ENCODE measurements around the gene GPC3. TPM values are rescaled to one million over a fixed set of nuclear protein-coding genes. Genes with fewer than 3 reads are reported as not detected.

The GPC3 gene
- total and polyA plus RNA-seq, 5 donors: 6.7 to 15.5 (median 7.5) TPM

DNA sequence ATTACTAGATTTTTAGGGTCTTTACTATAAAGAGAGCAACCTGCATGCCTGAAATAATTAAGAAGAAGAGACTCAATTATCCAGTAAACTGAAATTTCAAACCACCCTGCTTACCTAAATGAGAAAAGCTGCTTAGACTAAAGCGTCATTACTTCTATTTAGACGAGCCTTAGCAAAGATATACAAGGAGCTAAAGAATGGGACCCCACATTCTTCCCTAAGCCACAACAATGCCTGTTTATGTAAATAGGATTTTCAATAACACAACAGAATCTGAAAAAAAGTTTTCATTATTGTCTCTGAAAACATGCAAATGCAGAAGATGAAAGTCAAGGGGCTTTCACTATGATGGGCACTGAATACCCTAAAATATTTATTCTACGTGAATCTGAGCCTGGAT, 16.2 kb downstream of the GPC3 start:
- WGBS: 83% methylated on average over 3 of the region's 3 CpGs
- intact Hi-C loops (cut with DNase I): no loop called here

DNA sequence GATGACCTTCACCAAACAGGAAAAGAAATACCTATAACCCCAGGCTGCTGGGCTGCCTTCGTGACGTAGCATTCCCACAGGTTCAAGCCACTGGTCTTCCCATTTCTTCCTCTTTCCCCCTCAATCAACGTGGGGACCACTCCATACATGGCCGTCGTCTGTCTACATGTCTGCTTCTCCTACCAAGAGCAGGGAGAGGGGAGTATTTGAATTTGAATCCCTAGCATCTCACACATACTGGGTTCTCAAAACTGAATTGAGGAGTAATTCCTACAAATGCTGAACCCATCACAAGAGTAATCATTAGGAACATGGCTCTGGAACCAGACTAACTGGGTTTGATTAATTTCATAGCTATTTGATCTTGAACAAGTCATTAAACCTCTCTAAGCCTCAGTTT, 17.3 kb downstream of the GPC3 start:
- H3K4me1 ChIP-seq (ENCODE audit: control insufficient read depth, insufficient read depth, low read length): no peaks in the 10 kb centered on the region
- ATAC-seq (no peak), DNase-seq (no peak)
- intact Hi-C loops (cut with DNase I): no loop called here
- H3K27me3 ChIP-seq (ENCODE audit: control insufficient read depth, insufficient read depth): no peaks in the 10 kb centered on the region
- no peak overlapping the region for H3K4me3 ChIP-seq (ENCODE audit: low read length)
- no peak overlapping the region for H3K27ac ChIP-seq (ENCODE audit: low read length)
- H3K9me3 ChIP-seq (ENCODE audit: control insufficient read depth, low read length): no peaks in the 10 kb centered on the region
- 84% methylated on average over 5 of the region's 5 CpGs for WGBS

More for the DNA sequence above, 16.2 kb downstream of the GPC3 start:
- Histone ChIP-seq H3K27ac (ENCODE audit: low read length) (no peak overlapping the region), H3K4me3 (ENCODE audit: low read length) (no peak overlapping the region), H3K27me3 (ENCODE audit: control insufficient read depth, insufficient read depth) (no peaks in the 10 kb centered on the region), H3K9me3 (ENCODE audit: control insufficient read depth, low read length) (no peaks in the 10 kb centered on the region), H3K4me1 (ENCODE audit: control insufficient read depth, insufficient read depth, low read length) (no peaks in the 10 kb centered on the region)
- ATAC-seq: no peak
- DNase-seq: no peak

DNA sequence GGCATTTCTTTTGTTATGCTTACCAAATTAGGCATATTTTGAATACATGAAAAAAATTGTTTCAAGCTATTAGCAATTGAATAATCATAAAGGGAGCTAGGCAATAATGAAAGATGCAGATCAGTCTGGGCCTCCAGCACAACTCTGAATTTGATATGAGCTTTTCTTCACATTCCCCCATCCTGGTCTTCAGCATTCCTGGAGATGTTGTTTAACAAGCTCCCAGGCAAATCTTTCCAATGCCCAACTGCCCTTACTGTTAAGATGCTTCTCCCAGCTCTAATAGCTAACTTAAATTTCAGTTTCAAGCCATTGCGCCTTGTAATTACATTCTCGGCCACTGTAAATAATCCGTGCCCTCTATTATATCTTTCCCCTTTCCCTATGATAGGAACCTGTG, 19.2 kb downstream of the GPC3 start:
- DNase-seq (no peak), ATAC-seq (no peak)
- no peaks in the 10 kb centered on the region for H3K4me1 ChIP-seq (ENCODE audit: control insufficient read depth, insufficient read depth, low read length)
- no peaks in the 10 kb centered on the region for H3K9me3 ChIP-seq (ENCODE audit: control insufficient read depth, low read length)
- H3K27me3 ChIP-seq (ENCODE audit: control insufficient read depth, insufficient read depth): no peaks in the 10 kb centered on the region
- intact Hi-C loops (cut with DNase I): no loop called here
- H3K4me3 ChIP-seq (ENCODE audit: low read length): no peak overlapping the region
- H3K27ac ChIP-seq (ENCODE audit: low read length): no peak overlapping the region
- WGBS: 94% methylated on average over 3 of the region's 3 CpGs

DNA sequence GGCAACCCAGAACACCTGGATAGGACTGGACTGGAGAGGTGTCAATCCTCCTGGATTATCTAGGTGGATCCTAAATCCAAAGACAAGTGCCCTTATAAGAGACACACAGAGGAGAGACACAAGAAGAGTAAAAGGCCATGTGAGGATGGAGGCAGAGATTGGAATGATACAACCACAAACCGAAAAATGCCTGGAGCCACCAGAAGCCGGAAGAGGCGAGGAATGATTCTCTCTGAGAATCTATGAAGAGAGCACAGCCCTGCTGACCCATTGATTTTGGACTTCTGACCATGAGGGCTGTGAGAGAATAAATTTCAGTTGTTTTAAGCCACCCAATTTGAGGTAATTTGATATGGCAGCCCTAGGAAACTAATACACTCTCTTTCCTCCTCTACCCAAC, 20.1 kb downstream of the GPC3 start:
- WGBS: 99% methylated on average over 3 of the region's 3 CpGs
- H3K9me3 ChIP-seq (ENCODE audit: control insufficient read depth, low read length): no peaks in the 10 kb centered on the region

DNA sequence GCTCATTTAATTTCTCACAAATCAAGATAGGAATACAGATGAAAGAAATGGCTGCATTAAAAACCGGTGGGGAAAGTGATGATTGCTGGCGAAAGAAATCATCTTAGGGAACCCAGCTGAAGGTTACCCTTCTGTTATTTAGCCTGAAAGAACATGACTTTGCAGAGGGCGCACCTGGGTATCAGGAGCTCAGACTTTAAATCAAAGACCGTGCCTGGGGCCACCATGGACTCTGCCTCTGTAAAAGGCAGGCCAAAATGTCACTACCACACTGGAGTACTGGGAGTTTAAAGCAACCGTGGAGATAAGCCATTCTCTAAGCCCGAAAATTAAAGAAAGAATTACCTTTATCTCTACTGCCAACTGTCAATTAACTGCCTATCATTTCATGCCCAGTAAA, 24.3 kb downstream of the GPC3 start:
- ATAC-seq (no peak), DNase-seq (no peak)
- intact Hi-C loops (cut with DNase I): no loop called here
- WGBS: 84% methylated on average over 6 of the region's 6 CpGs
- H3K27ac ChIP-seq (ENCODE audit: low read length): no peak overlapping the region
- no peaks in the 10 kb centered on the region for H3K4me1 ChIP-seq (ENCODE audit: control insufficient read depth, insufficient read depth, low read length)
- H3K9me3 ChIP-seq (ENCODE audit: control insufficient read depth, low read length): no peaks in the 10 kb centered on the region
- no peaks in the 10 kb centered on the region for H3K27me3 ChIP-seq (ENCODE audit: control insufficient read depth, insufficient read depth)
- H3K4me3 ChIP-seq (ENCODE audit: low read length): no peak overlapping the region

More for the DNA sequence above, 20.1 kb downstream of the GPC3 start:
- Histone ChIP-seq H3K27ac (ENCODE audit: low read length) (no peak overlapping the region), H3K4me1 (ENCODE audit: control insufficient read depth, insufficient read depth, low read length) (no peaks in the 10 kb centered on the region), H3K27me3 (ENCODE audit: control insufficient read depth, insufficient read depth) (no peaks in the 10 kb centered on the region), H3K4me3 (ENCODE audit: low read length) (no peak overlapping the region)
- ATAC-seq: no peak
- DNase-seq: no peak
- intact Hi-C loops (cut with DNase I): no loop called here

DNA sequence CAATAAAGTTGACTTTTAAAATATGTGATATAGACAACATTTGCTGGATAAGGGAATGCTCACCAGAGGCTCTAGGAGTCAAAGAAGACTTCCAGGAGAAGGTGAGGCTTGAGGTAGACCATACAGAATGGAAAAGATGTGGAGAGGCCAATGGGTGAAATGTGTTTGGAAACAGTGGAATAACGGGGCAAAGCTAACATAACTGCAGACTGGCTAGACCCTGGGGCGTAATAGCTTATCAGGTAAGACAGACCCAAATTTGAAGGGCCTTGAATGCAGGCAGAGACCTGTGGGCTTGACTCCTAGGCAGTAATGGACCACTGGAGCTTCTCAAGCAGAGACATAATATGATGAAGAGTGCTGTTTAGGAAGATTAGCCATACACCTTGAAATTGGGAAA, 25.4 kb downstream of the GPC3 start:
- Histone ChIP-seq H3K27ac (ENCODE audit: low read length) (no peak overlapping the region), H3K9me3 (ENCODE audit: control insufficient read depth, low read length) (no peaks in the 10 kb centered on the region), H3K27me3 (ENCODE audit: control insufficient read depth, insufficient read depth) (no peaks in the 10 kb centered on the region), H3K4me3 (ENCODE audit: low read length) (no peak overlapping the region), H3K4me1 (ENCODE audit: control insufficient read depth, insufficient read depth, low read length) (no peaks in the 10 kb centered on the region)
- WGBS: 84% methylated on average over 2 of the region's 2 CpGs
- DNase-seq: no peak
- intact Hi-C loops (cut with DNase I): no loop called here
- no peak for ATAC-seq

DNA sequence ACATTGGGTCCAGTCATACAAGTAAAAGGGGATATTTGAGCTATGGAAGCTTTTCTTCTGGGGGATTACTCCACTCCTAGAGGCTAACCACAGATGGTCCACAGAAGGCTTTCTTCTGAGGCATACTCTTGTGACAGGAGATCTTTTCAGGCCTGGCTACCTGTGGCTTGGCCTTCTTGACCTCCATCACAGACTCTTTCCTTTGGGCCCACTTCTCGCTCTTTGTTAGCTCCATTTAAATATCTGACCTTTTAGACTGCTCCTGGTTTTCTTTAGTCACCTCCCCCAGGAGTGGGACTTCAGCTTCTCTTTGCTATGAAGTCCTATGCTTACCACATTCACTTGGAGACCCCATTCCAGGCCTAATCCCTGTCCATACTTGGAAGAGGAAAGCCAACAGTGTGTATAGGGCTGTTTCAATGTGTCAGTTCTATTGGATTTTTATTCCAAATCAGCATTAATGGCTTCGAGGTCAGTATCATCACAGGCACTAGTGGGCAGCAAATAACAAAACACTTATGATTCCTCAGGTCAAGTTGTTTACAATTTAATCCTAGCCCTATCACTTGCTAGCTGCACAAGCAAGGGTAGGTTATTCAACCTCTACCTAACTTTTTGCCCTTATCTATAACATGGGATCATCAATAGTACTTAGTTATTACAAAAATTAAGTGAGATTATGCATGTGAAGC, 26.3 kb downstream of the GPC3 start:
- no peak for ATAC-seq
- H3K4me3 ChIP-seq (ENCODE audit: low read length): no peak overlapping the region

DNA sequence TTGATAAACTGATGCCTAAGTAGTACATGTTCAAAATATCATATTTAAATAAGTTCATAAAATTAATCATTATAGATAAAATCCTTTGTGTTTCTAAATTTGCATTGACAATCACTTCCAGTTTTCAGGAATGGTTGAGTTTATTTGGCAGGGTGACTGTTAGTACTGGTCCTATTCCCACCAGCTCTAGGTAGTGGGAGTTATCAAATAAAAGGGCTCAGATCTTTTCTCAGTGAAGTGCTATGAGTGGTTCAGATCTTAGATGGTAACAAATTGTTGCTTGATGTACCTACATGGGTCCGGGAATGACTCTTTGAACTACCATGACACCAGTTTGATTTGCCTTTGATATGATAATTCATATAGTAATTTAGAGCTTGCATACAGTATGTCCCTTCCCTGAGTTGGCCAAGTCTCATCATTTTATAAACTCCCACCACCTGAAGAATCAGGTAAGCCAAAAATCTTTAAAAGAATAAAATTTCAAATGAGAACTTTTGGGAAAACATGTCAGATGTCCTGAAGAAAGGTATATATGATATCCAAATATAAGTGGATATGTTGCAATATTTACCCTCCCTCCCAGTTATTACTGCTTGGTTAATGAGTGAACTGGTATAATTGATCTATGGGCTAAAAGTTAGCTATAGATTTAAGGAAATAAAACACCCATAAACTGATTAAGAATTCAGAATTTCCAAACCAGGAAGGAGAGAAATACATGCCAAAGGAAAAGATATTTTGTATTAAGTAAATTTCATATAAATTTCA, 28.6 kb downstream of the GPC3 start:
- no peaks in the 10 kb centered on the region for H3K9me3 ChIP-seq (ENCODE audit: control insufficient read depth, low read length)
- no peak for ATAC-seq
- WGBS: 91% methylated on average over 1 of the region's 1 CpG
- no peak overlapping the region for H3K27ac ChIP-seq (ENCODE audit: low read length)
- H3K4me3 ChIP-seq (ENCODE audit: low read length): no peak overlapping the region
- no peaks in the 10 kb centered on the region for H3K27me3 ChIP-seq (ENCODE audit: control insufficient read depth, insufficient read depth)
- no peak for DNase-seq
- H3K4me1 ChIP-seq (ENCODE audit: control insufficient read depth, insufficient read depth, low read length): no peaks in the 10 kb centered on the region
- intact Hi-C loops (cut with DNase I): no loop called here

More for the DNA sequence above, 26.3 kb downstream of the GPC3 start:
- no peak for DNase-seq
- WGBS: 62% methylated on average over 2 of the region's 2 CpGs
- H3K4me1 ChIP-seq (ENCODE audit: control insufficient read depth, insufficient read depth, low read length): no peaks in the 10 kb centered on the region
- H3K27ac ChIP-seq (ENCODE audit: low read length): no peak overlapping the region
- no peaks in the 10 kb centered on the region for H3K27me3 ChIP-seq (ENCODE audit: control insufficient read depth, insufficient read depth)
- no peaks in the 10 kb centered on the region for H3K9me3 ChIP-seq (ENCODE audit: control insufficient read depth, low read length)
- intact Hi-C loops (cut with DNase I): no loop called here

DNA sequence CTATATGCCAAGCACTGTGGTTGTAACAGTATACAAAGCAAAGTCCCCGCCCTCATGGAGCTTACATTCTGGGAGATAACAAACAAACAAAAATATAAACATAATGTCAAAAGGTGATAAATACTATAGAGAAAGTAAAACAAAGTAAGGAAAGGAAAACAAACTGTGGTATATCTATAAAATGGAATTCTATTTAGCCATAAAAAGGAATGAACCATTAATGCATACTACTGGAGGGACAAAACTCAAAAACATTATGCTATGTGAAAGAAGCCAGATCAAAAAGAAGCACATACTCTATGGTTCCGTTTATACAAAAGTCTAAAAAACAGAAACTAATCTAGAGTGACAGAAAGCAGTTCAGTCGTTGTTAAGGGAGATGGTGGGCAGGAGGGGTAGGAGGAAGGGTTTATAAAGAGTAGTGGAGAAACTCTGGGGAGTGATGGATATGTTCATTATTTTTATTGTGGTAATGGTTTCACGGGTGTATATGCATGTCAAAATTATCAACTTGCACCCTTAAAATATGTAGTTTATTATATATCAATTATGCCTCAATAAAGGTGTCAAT, 31.5 kb downstream of the GPC3 start:
- Histone ChIP-seq H3K27me3 (ENCODE audit: control insufficient read depth, insufficient read depth) (no peaks in the 10 kb centered on the region), H3K9me3 (ENCODE audit: control insufficient read depth, low read length) (no peaks in the 10 kb centered on the region), H3K27ac (ENCODE audit: low read length) (no peak overlapping the region), H3K4me1 (ENCODE audit: control insufficient read depth, insufficient read depth, low read length) (no peaks in the 10 kb centered on the region), H3K4me3 (ENCODE audit: low read length) (no peak overlapping the region)
- intact Hi-C loops (cut with DNase I): no loop called here
- DNase-seq (no peak), ATAC-seq (no peak)
- WGBS: 89% methylated on average over 4 of the region's 4 CpGs

DNA sequence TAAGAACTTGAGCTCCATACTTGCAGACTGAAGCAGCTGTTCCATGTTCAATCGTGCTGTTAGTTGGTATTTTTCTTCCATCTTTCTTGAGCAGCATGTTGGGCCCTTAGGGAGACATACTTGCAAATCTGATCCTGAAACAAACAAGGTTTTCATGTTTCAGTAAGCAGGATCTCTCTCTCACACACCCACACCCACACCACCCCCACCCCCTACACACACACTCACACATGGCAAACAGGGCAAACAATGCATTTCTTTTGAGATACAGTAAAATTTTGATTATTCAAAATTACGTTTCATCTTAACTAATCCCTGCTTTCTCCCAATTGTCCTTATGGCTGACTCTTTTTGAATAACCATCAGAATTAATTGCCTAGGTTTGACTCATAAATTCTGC, 32.3 kb downstream of the GPC3 start:
- H3K9me3 ChIP-seq (ENCODE audit: control insufficient read depth, low read length): no peaks in the 10 kb centered on the region
- no peak for ATAC-seq
- intact Hi-C loops (cut with DNase I): no loop called here
- DNase-seq: no peak
- no peaks in the 10 kb centered on the region for H3K4me1 ChIP-seq (ENCODE audit: control insufficient read depth, insufficient read depth, low read length)
- no peak overlapping the region for H3K4me3 ChIP-seq (ENCODE audit: low read length)
- no peak overlapping the region for H3K27ac ChIP-seq (ENCODE audit: low read length)
- 80% methylated on average over 2 of the region's 2 CpGs for WGBS
- no peaks in the 10 kb centered on the region for H3K27me3 ChIP-seq (ENCODE audit: control insufficient read depth, insufficient read depth)

DNA sequence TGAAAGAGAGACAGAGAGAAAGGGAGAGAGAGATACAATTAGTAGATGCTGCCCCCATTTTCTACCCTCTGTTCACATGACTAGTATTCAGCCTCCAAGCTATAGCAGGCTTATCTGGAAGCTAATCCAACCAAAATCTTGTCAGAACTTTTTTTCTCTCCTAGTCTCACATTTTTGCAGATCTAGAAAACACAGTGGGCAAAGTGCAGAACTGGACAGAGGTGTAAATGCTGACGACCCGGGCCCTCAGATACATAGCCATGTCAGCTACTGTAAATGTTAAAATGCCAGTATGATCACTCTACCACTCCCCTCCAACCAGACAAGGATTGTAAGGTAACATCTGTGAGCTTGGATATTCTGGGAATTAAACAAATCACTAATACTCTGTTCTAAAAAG, 34.3 kb downstream of the GPC3 start:
- no peaks in the 10 kb centered on the region for H3K4me1 ChIP-seq (ENCODE audit: control insufficient read depth, insufficient read depth, low read length)
- DNase-seq: no peak
- 87% methylated on average over 2 of the region's 2 CpGs for WGBS
- no peaks in the 10 kb centered on the region for H3K27me3 ChIP-seq (ENCODE audit: control insufficient read depth, insufficient read depth)
- no peaks in the 10 kb centered on the region for H3K9me3 ChIP-seq (ENCODE audit: control insufficient read depth, low read length)
- no peak for ATAC-seq
- intact Hi-C loops (cut with DNase I): no loop called here
- no peak overlapping the region for H3K4me3 ChIP-seq (ENCODE audit: low read length)
- no peak overlapping the region for H3K27ac ChIP-seq (ENCODE audit: low read length)
